ENCODE data around the gene C1QTNF5.

- TF ChIP-seq CTCF (conservative IDR thresholded peaks at IDR 0.05) (no peak), ZFX (IDR thresholded peaks at IDR 0.05) (no peak)
Measured at GRCh38 chr11:119362741-119363080, 22.0 kb upstream of the C1QTNF5 start.
